IMR-90 (cell line): ENCODE data around the gene PSMG1. TPM values are rescaled to one million over a fixed set of nuclear protein-coding genes. Genes with fewer than 3 reads are reported as not detected.

Experiments used
- BHLHE40 ChIP-seq: fragments of 150-350 bp; IDR thresholded peaks from 2 replicates; pipeline ENCODE4 v1.6.1; 2016; ENCODE audit warnings: mild to moderate bottlenecking, low read depth, low read length
- FOS ChIP-seq: fragments of 150-350 bp; IDR thresholded peaks from 2 replicates; pipeline ENCODE4 v1.6.1; 2016; ENCODE audit warnings: low read depth, low read length
- MXI1 ChIP-seq: IDR thresholded peaks from 2 replicates; pipeline ENCODE4 v1.6.1; 2012; ENCODE audit warnings: low read depth, mild to moderate bottlenecking, low read length, moderate library complexity, borderline replicate concordance
- POLR2A ChIP-seq: IDR thresholded peaks from 2 replicates; pipeline ENCODE4 v1.6.1; 2012; ENCODE audit warnings: mild to moderate bottlenecking, low read depth, low read length
- polyA plus RNA-seq, 3 experiments: library from polyadenylated mRNA; depleted of rRNA; stranded (reverse); fragments of >200 nt; gene quantifications; 2 replicates each; pipeline ENCODE4 v1.2.3, GENCODE V29; 2012; ENCODE audit warnings: low replicate concordance in 1 of 3
- total RNA-seq: library from RNA; depleted of rRNA; stranded (reverse); fragments of >200 nt; gene quantifications from 2 replicates; pipeline ENCODE4 v1.2.3, GENCODE V29; 2012; rRNA removed

PSMG1 gene
- total and polyA plus RNA-seq, 2 of the 4 experiments (the other 2 are of a cell fraction), result 37.8 to 45.4 TPM

DNA sequence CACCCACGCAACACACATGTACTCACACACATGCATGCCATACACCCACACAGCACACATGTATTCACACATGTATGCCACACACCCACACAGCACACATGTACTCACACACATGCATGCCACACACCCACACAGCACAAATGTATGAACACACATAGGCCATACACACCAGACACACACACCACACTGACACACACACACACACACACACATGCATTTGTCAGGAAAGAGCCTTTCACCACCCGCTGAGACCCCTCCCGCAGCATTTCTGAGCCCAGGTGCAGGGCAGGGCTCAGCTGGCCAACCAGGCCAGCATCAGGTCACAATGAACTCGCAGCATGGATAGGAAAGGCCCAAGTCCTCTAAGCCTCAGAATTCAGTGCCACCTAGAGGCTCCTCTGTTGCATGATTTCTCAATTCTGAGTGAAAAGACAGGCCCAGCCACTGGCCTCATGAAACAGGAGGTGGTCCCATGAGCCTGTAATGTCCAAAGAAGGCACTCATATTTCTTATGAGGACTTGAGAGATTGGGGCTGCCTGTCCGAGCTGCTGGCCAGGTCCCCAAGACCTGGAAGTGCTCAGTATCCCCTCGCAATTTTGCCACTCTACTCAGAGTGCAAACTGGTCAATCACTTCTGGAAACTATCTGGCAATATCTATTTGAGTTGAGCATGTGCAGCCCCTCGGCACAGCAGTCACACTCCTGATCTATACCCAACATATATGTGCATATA, 57.3 kb downstream of the PSMG1 start (continued):
- TF ChIP-seq MXI1 (no peak), BHLHE40 (no peak), POLR2A (0 out of 2 replicates have a peak, but pooled peaks have one; percentile 33), FOS (no peak)

Other genes with a start within 250 kb of the PSMG1 start
- 28.7 and 55.5 TPM in 2 replicates for gene BRWD1, start 130.2 kb upstream of the PSMG1 start, total RNA-seq
- 5.8 and 6.7 TPM in 2 replicates for gene BRWD1, start 130.2 kb upstream of the PSMG1 start, polyA plus RNA-seq (2012; rRNA removed)
- 55.2 and 234 TPM in 2 replicates for gene HMGN1, start 165.6 kb upstream of the PSMG1 start, total RNA-seq
- 136 and 155 TPM in 2 replicates for gene HMGN1, start 165.6 kb upstream of the PSMG1 start, polyA plus RNA-seq (2012; rRNA removed)